ENCODE data around the gene OPALIN.
A peak's percentile ranks its signal among the peaks of the same experiment; 100 is the strongest.

- no peak for TF ChIP-seq CTCF (IDR thresholded peaks at IDR 0.05; ENCODE audit: low read depth, low read length, missing input control)
- TF ChIP-seq RAD21 (IDR thresholded peaks at IDR 0.05) = peak; percentile 7 to 10
- no peak for TF ChIP-seq TAF1 (conservative IDR thresholded peaks at IDR 0.05)
- peak; percentile 93 to 94 for TF ChIP-seq RXRA (IDR thresholded peaks at IDR 0.05)
- TF ChIP-seq, protein P1, sequence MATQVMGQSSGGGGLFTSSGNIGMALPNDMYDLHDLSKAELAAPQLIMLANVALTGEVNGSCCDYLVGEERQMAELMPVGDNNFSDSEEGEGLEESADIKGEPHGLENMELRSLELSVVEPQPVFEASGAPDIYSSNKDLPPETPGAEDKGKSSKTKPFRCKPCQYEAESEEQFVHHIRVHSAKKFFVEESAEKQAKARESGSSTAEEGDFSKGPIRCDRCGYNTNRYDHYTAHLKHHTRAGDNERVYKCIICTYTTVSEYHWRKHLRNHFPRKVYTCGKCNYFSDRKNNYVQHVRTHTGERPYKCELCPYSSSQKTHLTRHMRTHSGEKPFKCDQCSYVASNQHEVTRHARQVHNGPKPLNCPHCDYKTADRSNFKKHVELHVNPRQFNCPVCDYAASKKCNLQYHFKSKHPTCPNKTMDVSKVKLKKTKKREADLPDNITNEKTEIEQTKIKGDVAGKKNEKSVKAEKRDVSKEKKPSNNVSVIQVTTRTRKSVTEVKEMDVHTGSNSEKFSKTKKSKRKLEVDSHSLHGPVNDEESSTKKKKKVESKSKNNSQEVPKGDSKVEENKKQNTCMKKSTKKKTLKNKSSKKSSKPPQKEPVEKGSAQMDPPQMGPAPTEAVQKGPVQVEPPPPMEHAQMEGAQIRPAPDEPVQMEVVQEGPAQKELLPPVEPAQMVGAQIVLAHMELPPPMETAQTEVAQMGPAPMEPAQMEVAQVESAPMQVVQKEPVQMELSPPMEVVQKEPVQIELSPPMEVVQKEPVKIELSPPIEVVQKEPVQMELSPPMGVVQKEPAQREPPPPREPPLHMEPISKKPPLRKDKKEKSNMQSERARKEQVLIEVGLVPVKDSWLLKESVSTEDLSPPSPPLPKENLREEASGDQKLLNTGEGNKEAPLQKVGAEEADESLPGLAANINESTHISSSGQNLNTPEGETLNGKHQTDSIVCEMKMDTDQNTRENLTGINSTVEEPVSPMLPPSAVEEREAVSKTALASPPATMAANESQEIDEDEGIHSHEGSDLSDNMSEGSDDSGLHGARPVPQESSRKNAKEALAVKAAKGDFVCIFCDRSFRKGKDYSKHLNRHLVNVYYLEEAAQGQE (IDR thresholded peaks at IDR 0.05) = no peak
These were observed 42.2 kb upstream of the OPALIN start for GRCh38 chr10:96401036-96401435.
